MM.1S (cell line): ENCODE measurements around the gene MAPKAP1.

ENCODE experiments used
- EZH2 ChIP-seq: fragments of 300-600 bp; sonication (generic); optimal IDR thresholded peaks from 2 replicates; pipeline ENCODE3; 2017; ENCODE audit warnings: low read depth, mild to moderate bottlenecking, antibody characterized with exemption, low read length, mixed read lengths
- TF ChIP-seq, protein P1 (sequence below): fragments of 300-600 bp; sonication (generic); IDR thresholded peaks from 2 replicates; pipeline ENCODE4 v1.5.1; 2016; ENCODE audit warnings: antibody characterized with exemption, low read length, mixed read lengths

DNA sequence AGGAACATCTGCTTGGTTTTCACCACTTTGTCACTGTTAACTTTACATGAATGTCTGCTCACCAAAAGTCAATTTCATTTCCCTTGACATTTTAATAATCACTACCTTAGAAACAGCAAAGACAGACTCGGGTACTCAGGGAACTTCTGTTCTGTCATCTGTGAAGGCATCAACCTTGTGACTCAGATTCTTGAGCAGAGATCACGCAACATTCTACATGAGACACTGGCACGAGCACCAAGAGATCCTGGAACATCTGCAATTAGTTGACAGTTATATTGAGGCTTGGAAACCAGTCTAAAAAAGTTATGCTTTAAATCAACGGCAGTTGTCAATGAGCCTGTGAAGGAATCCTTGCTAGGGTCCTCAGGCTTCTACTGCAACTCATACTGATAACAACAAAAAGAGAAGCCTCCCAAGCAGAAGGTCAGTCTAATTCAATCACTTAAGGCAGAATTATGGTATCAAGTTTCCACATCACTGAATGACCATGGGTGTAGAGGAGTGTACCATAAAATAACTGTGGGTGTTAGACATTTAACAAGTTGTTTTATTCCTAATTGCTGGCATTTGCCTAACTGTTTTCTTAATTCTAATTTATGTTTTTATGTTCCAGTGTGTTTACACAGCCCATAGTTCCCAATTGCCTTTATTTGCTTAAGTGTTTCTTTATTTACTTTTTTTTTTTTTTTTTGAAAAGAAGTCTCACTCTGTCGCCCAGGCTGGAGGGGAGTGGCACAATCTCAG lies 36.8 kb upstream of the MAPKAP1 start:
- TF ChIP-seq, protein P1, sequence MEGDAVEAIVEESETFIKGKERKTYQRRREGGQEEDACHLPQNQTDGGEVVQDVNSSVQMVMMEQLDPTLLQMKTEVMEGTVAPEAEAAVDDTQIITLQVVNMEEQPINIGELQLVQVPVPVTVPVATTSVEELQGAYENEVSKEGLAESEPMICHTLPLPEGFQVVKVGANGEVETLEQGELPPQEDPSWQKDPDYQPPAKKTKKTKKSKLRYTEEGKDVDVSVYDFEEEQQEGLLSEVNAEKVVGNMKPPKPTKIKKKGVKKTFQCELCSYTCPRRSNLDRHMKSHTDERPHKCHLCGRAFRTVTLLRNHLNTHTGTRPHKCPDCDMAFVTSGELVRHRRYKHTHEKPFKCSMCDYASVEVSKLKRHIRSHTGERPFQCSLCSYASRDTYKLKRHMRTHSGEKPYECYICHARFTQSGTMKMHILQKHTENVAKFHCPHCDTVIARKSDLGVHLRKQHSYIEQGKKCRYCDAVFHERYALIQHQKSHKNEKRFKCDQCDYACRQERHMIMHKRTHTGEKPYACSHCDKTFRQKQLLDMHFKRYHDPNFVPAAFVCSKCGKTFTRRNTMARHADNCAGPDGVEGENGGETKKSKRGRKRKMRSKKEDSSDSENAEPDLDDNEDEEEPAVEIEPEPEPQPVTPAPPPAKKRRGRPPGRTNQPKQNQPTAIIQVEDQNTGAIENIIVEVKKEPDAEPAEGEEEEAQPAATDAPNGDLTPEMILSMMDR: no peak
- no peak for TF ChIP-seq EZH2
